Measurements from ENCODE around the gene STARD4.

Gene STARD4

GRCh38 chr5:111520908-111521307 is 8.6 kb upstream of the STARD4 start:
- no peak for DNase-seq

- DNase-seq: no peak
These were observed 6.4 kb upstream of the STARD4 start for GRCh38 chr5:111518777-111519176.

- no peak for DNase-seq
These were observed 5.6 kb upstream of the STARD4 start for GRCh38 chr5:111517853-111518501.

GRCh38 chr5:111514087-111514486 is 1.8 kb upstream of the STARD4 start:
- no peak for DNase-seq

GRCh38 chr5:111513131-111513520 is 791 bp upstream of the STARD4 start:
- DNase-seq: no peak

- no peak for DNase-seq
These were observed 432 bp downstream of the STARD4 start for GRCh38 chr5:111511831-111512374.

GRCh38 chr5:111511174-111511830 is 1.0 kb downstream of the STARD4 start:
- no peak for DNase-seq

GRCh38 chr5:111509119-111509518 is 3.2 kb downstream of the STARD4 start:
- DNase-seq: no peak

- DNase-seq: no peak
These were observed 5.1 kb downstream of the STARD4 start for GRCh38 chr5:111507276-111507675.

- DNase-seq: no peak
These were observed 7.2 kb downstream of the STARD4 start for GRCh38 chr5:111505096-111505495.

- DNase-seq: no peak
These were observed 9.4 kb downstream of the STARD4 start for GRCh38 chr5:111502956-111503355.

- no peak for DNase-seq
These were observed 14.0 kb downstream of the STARD4 start for GRCh38 chr5:111498346-111498745.

GRCh38 chr5:111495159-111495558 is 17.2 kb downstream of the STARD4 start:
- DNase-seq: no peak

GRCh38 chr5:111494355-111494999 is 17.9 kb downstream of the STARD4 start:
- no peak for DNase-seq

GRCh38 chr5:111493031-111493430 is 19.3 kb downstream of the STARD4 start:
- DNase-seq: no peak

- DNase-seq: no peak
These were observed 24.0 kb downstream of the STARD4 start for GRCh38 chr5:111488353-111488752.

- DNase-seq: no peak
These were observed 25.4 kb downstream of the STARD4 start for GRCh38 chr5:111486926-111487325.

- DNase-seq: no peak
These were observed 26.3 kb downstream of the STARD4 start for GRCh38 chr5:111486055-111486454.

GRCh38 chr5:111480346-111480745 is 32.0 kb downstream of the STARD4 start:
- DNase-seq: no peak

GRCh38 chr5:111478898-111479297 is 33.4 kb downstream of the STARD4 start:
- DNase-seq: no peak

- DNase-seq: peak; percentile 14
These were observed 34.1 kb downstream of the STARD4 start for GRCh38 chr5:111478266-111478665.

GRCh38 chr5:111472579-111472978 is 39.8 kb downstream of the STARD4 start:
- no peak for DNase-seq

GRCh38 chr5:111472096-111472495 is 40.2 kb downstream of the STARD4 start:
- no peak for DNase-seq

GRCh38 chr5:111469903-111470302 is 42.4 kb downstream of the STARD4 start:
- DNase-seq: no peak

Measured in NCI-H1694 treated with DMSO at 0.1 percent for 48 hours (cell line).